Measurements from ENCODE around the gene CNR1. TPM values are rescaled to one million over a fixed set of nuclear protein-coding genes. Genes with fewer than 3 reads are reported as not detected.

The CNR1 gene
- total and polyA plus RNA-seq, 2 donors (not counting 3 experiments of a cell fraction or from before 2014, with no cell fraction given), result 0.06 TPM; not detected in 1

DNA sequence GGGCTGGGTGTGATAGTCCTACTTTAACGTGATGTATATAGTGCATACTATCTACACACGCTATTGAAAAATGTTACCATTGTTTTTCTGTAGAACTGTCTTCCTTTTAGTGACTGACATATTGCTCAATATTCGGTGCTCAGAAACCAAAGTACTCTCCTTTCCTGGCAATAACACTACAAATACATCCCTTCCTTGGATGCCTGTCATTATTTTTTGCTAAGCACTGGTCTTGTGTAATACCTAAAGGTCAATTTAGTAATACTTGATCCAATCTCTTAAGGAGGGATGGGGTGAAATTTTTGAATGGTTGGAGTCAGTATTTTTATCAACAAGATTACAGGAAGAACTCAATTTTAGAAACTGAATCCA is 23.9 kb downstream of the CNR1 start:
- dilution Hi-C loops (cut with MboI; ENCODE audit: extremely low pct_ligation_motif_present, low sequenced_read_pairs), result no loop called here
- H3K4me1 ChIP-seq (ENCODE audit: control insufficient read depth, extremely low read depth, insufficient read depth, low read length), result no peaks in the 10 kb centered on the region
- intact Hi-C loops (cut with micrococcal nuclease), result no loop called here
- no peak overlapping the region for H3K27ac ChIP-seq (ENCODE audit: insufficient read depth, low read depth, low read length)
- ChIA-PET POLR2A (no interaction called here), CTCF (no interaction called here)
- TF ChIP-seq GATA2 (IDR thresholded peaks at IDR 0.05; ENCODE audit: insufficient read depth, insufficient read length, low read depth, low read length), result no peak
- no peak for TF ChIP-seq JUN (IDR thresholded peaks at IDR 0.05; ENCODE audit: borderline replicate concordance, insufficient read depth, insufficient read length, low read depth)
- TF ChIP-seq FOS (IDR thresholded peaks at IDR 0.05; ENCODE audit: borderline replicate concordance, insufficient read depth, low read length), result no peak
- no peak for TF ChIP-seq POLR2A (IDR thresholded peaks at IDR 0.05; ENCODE audit: low read depth, low read length)
- TF ChIP-seq CTCF (IDR thresholded peaks at IDR 0.05; ENCODE audit: extremely low read depth in 1 of 2, insufficient read depth in 1 of 2, low read depth in 1 of 2, low read length in 2 of 2), result no peak
- TF ChIP-seq EZH2 (IDR thresholded peaks at IDR 0.05; ENCODE audit: borderline replicate concordance, low read depth, low read length, severe bottlenecking), result no peak
- TF ChIP-seq MAX (IDR thresholded peaks at IDR 0.05; ENCODE audit: insufficient read depth, insufficient read length), result no peak
- no peak for TF ChIP-seq POLR2AphosphoS5 (IDR thresholded peaks at IDR 0.05; ENCODE audit: insufficient read depth, low read depth, low read length)
- TF ChIP-seq MYC (IDR thresholded peaks at IDR 0.05; ENCODE audit: low read depth, low read length), result no peak
- H3K36me3 ChIP-seq (ENCODE audit: control insufficient read depth in 2 of 2, extremely low read depth in 1 of 2, insufficient read depth in 2 of 2, low read length in 2 of 2), result no peaks in the 10 kb centered on the region
- H2AFZ ChIP-seq (ENCODE audit: low read depth, low read length), result no peak overlapping the region
- no peak overlapping the region for H3K4me2 ChIP-seq (ENCODE audit: insufficient read depth, low read length)
- BruUV-seq (replicated peaks), result no TSS peak
- no peak overlapping the region for H3K9ac ChIP-seq (replicated peaks; ENCODE audit: extremely low read depth, insufficient read depth, low read length)
- no peak for FAIRE-seq
- no peak overlapping the region for H3K4me3 ChIP-seq (replicated peaks in 1 of 3; ENCODE audit: insufficient read depth in 1 of 3, low read depth in 1 of 3, low read length in 3 of 3)
- no peaks in the 10 kb centered on the region for H3K9me3 ChIP-seq (replicated peaks; ENCODE audit: control insufficient read depth, insufficient read depth, low read length)
- H3K27me3 ChIP-seq (ENCODE audit: control insufficient read depth in 2 of 2, insufficient read depth in 2 of 2, low read length in 2 of 2), result no peaks in the 10 kb centered on the region
- H3K79me2 ChIP-seq (ENCODE audit: control insufficient read depth, insufficient read depth, low read length), result no peaks in the 10 kb centered on the region
- no peaks in the 10 kb centered on the region for H3K9me1 ChIP-seq (replicated peaks; ENCODE audit: control insufficient read depth, extremely low read depth, insufficient read depth, low read length)
- H4K20me1 ChIP-seq (replicated peaks; ENCODE audit: control insufficient read depth, extremely low read depth, insufficient read depth, low read length), result no peaks in the 10 kb centered on the region
- DNase-seq (ENCODE audit: low read depth, low spot score), result no peak
